ENCODE measurements around the gene MMP24.
A peak's percentile ranks its signal among the peaks of the same experiment; 100 is the strongest.
"Not testable (repeated sequence)": the region's sequence is repeated elsewhere in the genome, so short reads cannot be mapped to it uniquely, and the experiment has no call there.

MMP24 gene

DNA sequence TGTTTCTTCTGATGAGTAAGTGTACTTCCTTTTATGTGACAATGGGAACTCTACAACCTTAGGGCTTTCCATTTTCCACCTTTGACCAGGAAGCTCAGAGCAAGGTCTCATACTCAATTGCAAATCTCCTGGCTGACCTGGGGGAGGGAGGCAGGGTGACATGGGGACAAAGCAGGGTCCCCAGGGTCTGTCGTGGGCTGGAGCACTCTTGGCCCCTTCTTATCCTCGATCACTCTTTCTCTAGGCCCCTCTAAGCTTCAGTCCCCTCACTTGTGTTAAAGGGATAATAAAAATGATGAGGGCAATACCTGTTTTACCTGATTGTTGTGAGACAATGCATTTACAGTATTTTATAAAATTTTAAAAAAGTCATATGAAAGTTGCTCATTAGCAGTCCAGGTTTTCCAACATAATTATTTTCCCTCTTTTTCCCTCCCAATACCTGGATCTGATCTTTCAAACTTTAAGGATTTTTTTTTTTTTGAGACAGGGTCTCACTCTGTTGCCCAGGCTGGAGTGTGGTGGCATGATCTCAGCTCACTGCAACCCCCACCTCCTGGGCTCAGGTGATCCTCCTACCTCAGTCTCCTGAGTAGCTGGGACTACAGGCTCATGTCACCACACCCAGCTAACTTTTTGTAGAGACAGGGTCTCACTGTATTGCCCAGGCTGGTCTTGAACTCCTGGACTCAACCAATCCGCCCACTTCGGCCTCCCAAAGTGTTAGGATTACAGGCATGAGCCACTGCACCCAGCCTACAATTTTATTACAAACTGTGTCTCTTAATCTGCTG is 74.2 kb downstream of the MMP24 start:
- no peak for DNase-seq
- in situ Hi-C loops (cut with MboI; ENCODE audit: low pct_unique_long_range_greater_than_20kb, low sequenced_read_pairs), result no loop called here

DNA sequence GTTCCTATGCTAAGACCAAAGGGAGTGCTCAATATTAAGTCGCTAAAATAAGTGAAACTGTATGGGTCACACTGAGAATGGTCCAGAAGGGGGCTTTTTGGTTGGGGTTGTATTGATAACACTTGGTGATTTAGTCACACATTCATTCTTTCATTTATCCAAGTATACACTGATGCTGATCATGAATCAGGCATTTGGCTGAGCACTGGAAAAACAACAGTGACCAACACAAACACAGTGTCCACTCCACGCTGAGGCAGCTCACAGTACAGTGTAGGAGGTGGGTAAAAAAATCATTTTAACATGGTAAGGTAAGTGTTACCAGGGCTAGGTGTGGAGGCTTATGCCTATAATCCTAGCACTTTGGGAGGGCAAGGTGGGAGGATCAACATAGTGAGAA is 74.9 kb downstream of the MMP24 start:
- in situ Hi-C loops (cut with MboI; ENCODE audit: low pct_unique_long_range_greater_than_20kb, low sequenced_read_pairs), result no loop called here

DNA sequence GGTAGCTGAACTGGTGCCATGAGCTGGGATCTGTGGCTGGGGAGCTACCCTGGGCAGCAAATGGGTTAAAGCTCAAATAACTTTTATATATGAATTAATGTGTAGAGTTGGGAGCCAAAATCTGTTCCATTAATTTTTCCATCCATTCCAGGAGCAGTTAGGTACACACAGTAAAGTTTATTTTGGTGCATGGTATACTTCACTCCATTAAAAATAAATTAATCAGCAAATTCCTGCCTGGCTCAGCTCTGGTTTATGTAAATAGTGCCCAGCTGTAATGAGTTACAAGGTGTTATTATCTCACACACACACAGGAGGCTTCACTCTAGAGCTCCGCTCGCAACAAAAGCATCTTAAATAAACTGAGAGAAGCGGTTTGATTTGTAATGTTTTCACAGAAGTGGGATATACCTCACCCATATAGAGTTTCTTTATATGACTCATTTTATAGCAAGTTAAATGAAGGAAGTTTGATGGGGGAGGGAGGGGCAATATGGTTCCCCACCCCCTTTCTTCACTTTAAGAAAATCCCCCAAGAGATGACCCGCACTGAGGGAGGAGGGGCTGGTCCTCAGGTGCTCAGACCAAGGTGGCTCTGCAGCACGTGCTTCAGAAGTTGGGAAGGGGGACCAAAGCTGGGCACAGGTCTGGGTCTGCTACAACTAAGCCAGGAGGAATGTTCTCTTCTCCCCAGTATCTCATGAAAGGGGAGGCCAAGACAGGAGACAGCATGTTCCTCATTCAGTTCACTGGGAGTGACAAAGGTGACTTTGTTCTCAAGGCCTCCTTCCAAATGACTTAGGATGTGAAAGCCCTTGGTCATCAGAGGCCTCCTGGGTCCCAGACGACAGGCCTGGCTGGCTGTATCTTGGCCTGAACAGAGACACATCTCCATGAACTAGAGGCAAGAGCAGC is 76.2 kb downstream of the MMP24 start:
- in situ Hi-C loops (cut with MboI; ENCODE audit: low pct_unique_long_range_greater_than_20kb, low sequenced_read_pairs), result no loop called here
- no peak for DNase-seq

More for the DNA sequence above, 74.9 kb downstream of the MMP24 start:
- no peak for DNase-seq

DNA sequence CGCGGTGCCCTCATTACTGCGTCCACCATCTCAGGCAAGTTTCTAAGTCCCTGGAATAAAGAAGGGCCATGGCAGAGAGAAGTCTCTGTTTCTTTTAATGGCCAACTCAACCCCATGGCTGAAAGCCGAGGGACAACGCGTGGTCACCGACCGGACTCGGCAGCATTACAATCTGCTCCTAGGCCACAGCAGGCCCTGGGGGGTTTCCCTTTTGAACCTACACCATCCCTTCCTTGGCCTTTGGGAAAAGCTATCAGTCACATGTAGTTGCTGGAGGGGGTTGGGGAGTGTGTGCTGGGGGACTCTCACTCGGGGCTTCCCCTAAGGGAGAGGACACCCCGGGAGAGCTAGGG is 76.9 kb downstream of the MMP24 start:
- in situ Hi-C loops (cut with MboI; ENCODE audit: low pct_unique_long_range_greater_than_20kb, low sequenced_read_pairs), result no loop called here
- no peak for DNase-seq

DNA sequence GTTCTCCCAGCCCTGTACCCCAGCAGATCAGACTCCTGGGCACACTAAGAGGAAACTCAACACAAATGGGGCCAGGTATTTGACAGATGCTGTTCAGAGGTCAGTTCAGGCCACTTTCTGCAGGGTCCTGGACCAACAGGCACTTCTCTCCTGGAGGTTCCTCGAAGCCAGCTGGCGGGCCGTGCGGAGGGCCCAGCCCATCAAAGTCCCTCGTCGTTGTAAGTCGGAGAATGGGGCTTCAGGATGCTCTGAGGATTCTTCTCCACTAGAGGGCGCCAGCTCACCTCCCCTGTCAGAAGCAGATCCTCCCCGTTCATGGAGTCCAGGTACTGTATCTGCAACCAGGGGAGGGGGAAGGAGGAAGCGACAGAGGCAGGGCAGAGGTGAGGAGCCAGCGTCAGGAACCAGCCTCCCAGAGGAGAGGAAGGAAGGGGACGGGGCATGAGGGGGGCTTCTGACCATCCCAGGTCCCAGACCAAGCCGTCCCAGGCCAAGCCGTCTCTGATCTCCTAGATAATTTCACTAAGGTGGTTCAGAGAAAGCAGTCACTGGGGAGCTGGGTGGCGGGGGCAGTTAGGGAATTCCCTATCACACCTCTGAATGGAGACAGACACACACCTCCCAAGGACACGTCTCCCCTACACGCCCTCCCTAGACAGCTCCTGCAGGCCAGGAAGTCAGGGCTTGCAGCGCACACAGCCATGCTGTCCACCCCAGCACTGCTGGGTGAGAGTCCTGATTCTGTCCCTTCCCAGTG is 77.4 kb downstream of the MMP24 start:
- peak; percentile 95 for DNase-seq
- in situ Hi-C loops (cut with MboI; ENCODE audit: low pct_unique_long_range_greater_than_20kb, low sequenced_read_pairs), result no loop called here

DNA sequence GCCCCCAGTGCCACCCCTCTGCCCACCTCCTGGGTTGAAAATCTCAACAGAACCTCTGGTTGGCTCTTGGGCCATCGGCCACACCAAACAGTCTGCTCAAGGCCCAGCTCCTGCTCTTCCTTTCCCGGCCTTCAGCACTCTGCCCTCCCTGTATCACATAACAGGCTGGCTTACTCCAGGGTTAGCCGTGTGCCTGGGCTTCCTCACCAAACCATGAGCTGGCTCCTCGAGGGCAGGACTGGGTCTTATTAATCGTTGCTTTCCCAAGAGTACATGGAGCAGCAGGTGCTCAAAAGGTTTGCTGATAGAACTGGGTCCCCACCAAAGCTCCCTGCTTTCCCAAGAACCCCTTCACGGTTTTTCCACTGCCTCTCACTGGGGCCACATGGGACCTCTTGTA is 78.5 kb downstream of the MMP24 start:
- in situ Hi-C loops (cut with MboI; ENCODE audit: low pct_unique_long_range_greater_than_20kb, low sequenced_read_pairs), result no loop called here
- no peak for DNase-seq

DNA sequence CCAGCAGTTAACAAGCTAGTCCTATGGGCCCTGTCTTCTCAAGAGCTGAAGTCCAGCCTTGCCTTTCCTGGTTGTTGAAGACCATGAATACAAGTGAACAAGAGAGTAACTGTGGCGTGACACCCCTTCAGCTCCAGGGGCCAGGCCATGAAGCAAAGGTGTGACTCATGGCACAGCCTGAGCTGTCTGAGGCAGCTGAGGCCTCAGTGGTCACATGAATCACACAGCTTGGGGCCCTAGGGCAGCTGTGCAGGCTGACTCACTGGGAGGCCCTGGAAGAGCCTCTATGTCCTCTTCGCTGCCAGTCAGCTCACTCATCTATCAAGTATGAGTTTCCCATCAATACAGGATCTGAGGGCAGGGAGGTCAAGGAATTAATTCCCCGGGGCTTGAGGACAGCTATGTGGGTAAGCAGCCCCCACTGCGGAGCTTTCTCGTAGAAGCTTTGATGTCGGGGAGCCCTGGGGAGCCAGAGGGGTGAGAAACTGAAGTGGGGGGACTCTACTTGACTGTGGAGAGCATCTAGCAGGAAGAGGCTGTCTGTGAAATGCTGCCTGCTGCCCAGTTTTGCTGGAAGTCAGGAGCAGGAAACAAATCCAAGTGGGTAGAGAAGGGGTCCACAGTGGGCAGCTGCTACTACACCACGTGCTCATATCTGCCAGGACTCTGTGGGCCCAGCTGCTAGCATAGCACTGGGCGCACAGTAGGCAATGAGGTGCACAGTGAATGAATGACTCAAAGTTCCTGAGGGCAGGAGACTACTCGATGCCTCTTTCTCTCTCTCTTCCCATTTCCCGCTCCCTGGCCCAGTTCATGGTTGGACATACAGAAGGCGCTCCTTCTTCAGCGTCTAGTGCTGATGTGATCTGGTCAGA is 79.4 kb downstream of the MMP24 start:
- DNase-seq, result no peak
- in situ Hi-C loops (cut with MboI; ENCODE audit: low pct_unique_long_range_greater_than_20kb, low sequenced_read_pairs), result no loop called here

DNA sequence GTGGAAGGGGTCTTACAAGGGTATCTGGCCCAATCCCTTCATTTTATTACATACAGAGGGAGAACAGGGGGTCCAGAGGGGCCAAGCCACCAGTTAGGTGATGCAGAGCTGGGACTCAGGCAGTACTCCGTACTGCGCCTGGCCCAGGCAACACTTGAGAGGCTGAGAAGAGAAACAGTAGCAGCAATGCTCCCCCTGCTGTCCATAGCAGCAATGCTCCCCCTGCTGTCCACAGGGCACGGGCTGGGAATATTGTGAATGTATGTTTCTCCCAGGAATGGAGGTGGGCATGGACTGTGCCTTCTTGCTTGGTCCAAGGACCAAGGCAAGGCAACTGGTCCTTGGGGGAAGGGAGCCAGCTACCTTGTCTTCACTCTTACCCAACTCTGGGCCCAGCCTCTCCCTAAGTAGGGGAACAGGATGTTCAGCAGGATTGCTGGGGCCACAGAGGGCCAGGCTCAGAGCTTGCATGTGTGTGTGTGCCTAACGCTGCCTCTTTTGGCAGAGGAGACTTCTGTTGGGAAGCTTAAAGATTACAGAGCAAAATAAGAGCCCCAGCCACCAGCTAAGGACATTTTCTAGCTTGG is 80.5 kb downstream of the MMP24 start:
- DNase-seq, result peak; percentile 56
- in situ Hi-C loops (cut with MboI; ENCODE audit: low pct_unique_long_range_greater_than_20kb, low sequenced_read_pairs), result no loop called here

DNA sequence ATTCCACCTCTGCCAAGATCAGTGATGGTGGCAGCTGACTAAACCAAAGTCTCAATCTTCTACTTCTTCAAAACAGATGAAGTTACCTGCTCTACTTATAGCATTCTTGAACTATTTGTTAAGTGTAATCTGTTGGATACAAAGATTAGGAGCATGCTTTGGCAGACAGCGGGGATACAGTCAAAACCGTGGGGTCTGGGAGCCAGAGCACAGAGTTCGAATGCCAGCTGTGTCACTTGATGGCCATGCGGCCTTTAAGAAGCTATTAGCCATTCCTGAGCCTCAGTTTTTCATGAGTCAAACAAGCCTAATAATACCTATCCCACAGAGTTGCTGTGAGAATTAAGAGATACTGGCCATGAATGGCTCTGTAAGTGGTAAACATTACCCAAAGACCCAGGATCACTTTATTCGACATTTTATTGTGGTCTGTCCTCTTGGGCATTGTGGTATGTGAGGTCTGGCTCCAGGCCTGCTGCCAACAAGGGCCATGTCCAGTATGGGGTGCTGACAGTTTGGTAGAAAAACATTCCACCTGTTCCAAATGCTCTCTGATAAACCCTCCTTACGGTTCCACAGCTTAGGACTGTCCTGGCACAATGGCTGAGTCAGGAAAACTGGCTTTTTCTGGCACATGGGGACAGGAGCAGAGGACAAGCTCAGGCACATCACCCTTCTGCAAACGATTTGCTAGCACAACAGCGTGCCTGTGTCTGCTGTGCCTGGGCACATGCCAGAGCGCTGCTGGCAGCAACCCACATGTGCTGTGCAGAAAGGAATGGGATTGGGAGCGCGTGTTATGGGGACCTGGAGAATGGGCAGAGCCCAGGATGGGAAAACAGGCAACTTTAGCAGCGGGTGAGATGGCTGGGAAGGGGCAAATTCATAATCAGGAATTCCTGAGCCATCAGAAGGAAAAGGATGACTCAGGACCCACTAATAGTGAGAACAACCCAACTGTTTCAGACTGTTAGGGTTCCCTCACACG is 81.5 kb downstream of the MMP24 start:
- DNase-seq, result no peak
- in situ Hi-C loops (cut with MboI; ENCODE audit: low pct_unique_long_range_greater_than_20kb, low sequenced_read_pairs), result no loop called here

DNA sequence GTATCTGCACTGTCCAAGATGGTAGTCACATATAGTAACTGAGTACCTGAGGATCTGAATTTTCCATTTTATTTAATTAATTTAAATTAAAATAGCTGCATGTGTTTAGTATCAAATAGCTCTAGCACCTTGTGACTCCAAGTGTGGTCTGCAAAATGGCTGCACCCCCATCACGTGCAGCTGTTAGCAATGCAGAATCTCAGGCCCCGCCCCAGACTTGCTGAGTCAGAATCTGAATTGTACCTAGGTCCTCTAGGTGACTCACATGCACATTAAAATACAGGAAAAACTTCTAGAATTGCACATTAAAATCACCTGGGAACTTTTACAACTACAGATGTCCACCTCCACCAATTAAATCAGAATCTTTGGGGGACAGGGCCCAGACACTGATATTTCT is 84.9 kb downstream of the MMP24 start:
- no peak for DNase-seq
- in situ Hi-C loops (cut with MboI; ENCODE audit: low pct_unique_long_range_greater_than_20kb, low sequenced_read_pairs), result no loop called here

DNA sequence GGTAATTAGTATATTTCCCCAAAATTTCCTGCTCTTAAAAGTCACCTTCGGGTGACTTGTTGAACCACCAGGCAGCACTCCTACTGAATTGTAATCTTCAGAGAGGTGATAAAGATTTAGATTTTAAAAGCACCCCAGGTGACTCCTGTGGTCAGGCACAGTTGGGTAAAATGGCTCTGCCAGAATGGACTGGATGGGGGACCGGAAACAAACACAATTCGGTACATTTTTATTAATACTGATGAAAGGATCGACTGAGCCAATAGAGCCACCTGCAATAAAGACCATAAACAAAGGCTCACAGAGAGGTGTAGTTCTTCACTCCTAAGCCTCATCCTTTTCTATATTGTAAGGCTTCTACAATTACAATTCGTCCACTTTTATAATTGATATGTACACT is 85.3 kb downstream of the MMP24 start:
- in situ Hi-C loops (cut with MboI; ENCODE audit: low pct_unique_long_range_greater_than_20kb, low sequenced_read_pairs), result no loop called here
- no peak for DNase-seq

DNA sequence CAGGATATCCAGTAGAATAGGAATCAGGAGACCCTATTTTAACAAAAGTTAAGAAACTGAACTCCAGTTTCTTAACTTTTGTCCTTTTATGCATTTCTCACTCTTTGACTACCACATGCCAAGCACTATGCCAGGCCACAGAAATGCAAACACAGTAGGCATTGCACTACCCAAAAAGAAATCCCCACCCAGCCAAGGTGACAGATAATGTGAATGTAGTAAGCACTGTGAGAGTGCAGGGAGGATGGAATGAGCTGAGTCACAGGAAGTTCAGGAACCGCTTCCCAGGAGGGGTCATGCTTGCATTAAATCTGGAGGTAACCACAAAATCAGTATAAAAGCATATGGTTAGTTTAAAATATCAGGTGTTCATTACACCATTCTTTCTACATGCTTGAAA is 85.8 kb downstream of the MMP24 start:
- in situ Hi-C loops (cut with MboI; ENCODE audit: low pct_unique_long_range_greater_than_20kb, low sequenced_read_pairs), result no loop called here
- peak; percentile 43 for DNase-seq

DNA sequence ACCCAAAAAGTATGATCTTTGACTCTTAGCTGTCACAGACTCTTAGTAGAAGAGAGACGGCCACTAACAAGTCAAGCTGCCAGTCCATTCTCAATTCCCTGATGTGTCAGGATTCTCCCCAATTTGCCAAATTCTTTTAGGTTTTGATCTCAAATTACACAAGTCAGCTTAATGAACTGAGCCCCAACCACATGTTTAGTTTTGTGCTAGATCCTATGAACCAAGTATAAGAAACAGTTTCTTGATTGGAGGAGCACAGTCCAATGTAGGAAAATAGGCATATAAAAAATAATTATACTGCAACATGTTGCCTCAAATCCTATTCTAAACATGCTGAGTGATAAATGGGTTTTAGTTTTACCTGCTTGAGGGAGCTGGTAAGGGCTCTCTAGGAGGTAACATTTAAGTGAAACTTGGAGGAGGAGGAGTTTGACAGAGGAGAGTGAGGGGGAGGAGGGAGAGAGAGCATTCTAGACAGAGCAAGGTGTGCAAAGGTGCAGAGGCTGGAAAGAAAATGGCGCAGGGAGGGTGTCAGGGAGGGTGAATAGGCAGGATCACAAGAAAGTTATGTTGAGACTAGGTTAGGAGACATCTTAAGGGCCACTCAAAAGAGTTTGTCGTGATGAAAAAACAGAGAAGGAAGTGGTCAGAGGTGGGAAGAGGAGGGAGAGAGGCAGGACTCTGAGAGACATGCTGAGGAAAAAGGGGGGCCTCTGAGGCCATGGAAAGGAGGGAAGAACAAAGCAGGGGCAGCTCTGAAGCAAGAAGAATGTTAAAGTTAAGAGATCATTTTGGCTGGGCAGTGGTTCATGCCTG is 88.5 kb downstream of the MMP24 start:
- DNase-seq, result peak; percentile 32
- in situ Hi-C loops (cut with MboI; ENCODE audit: low pct_unique_long_range_greater_than_20kb, low sequenced_read_pairs), result no loop called here

DNA sequence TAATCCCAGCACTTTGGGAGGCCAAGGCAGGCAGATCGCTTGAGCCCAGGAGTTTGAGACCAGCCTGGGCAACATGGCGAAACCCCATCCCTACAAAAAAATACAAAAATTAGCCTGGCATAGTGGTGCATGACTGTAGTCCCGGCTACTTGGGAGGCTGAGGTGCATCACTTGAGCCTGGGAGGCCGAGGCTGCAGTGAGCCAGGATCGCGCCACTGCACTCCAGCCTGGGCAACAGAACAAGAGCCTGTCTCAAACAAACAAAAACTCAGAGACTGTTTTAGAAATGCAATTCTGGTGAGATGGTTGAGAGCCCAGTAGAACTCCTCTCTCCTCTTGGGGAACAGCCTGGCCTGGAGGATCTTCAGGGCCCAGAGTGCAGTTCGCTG is 89.1 kb downstream of the MMP24 start:
- DNase-seq; in situ Hi-C loops (cut with MboI; ENCODE audit: low pct_unique_long_range_greater_than_20kb, low sequenced_read_pairs): not testable (repeated sequence)

DNA sequence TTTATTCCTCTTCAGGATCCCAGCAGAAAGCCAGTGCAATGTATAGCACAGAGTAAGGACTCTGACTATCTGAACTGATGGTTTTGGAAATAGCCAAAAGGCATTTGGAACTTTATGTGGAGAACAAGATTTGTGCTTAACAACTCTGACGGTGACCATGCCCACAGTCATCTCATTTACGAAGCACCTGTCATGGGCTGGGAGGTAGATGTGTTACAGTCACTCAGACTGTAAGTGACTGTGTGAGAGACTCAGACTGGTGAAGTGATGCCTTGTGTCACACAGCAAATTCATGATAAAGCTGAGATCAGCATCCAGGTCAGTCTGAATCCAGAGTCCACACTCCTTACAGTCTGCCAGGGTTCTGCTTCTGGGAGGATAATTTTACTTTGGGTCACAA is 89.6 kb downstream of the MMP24 start:
- DNase-seq, result no peak
- in situ Hi-C loops (cut with MboI; ENCODE audit: low pct_unique_long_range_greater_than_20kb, low sequenced_read_pairs), result no loop called here

DNA sequence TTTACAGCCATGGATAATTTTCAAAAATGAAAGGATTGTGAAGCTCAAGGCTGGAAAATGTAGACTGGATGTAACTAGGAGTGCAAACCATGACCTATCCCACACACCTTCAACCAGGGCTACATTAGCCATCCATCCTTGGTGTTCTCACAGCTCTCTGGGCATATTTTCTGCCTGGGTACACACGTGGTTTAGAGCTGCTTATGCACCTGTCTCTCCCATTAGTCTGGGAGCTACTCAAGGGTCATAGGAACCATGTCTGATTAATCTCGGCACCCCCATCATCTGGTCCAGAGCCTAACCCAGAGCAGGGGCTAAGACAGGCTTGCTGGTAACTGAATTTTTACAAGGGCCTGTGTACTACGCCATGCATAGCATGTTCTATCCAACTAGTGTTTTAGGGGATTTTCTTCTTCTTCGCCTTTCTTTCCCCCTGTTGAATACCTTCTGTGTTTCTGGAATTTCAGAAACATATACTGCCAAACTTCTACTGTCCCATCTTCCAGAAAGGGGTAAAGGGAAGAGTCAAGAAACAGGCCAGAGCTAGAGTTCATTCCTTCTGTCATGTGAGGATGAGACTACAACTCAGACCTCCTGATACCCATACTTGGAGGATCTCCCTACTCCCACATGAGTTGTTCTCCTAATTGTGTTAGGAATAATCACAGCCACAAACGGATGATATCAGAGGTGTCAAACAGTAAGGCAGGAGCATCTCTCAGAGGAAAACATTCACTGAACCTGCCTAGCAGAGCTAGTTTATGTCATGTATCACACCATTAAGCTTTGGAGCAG is 91.1 kb downstream of the MMP24 start:
- in situ Hi-C loops (cut with MboI; ENCODE audit: low pct_unique_long_range_greater_than_20kb, low sequenced_read_pairs), result no loop called here
- DNase-seq, result no peak
